Non-pigmented ciliary epithelial cell (primary cell): Measurements from ENCODE around the gene YBX2.

Experiments
- DNase-seq: peaks from one replicate; pipeline ENCODE4 v3.0.0-alpha.2; 2010; ENCODE audit warnings: low read depth

The YBX2 gene

DNA sequence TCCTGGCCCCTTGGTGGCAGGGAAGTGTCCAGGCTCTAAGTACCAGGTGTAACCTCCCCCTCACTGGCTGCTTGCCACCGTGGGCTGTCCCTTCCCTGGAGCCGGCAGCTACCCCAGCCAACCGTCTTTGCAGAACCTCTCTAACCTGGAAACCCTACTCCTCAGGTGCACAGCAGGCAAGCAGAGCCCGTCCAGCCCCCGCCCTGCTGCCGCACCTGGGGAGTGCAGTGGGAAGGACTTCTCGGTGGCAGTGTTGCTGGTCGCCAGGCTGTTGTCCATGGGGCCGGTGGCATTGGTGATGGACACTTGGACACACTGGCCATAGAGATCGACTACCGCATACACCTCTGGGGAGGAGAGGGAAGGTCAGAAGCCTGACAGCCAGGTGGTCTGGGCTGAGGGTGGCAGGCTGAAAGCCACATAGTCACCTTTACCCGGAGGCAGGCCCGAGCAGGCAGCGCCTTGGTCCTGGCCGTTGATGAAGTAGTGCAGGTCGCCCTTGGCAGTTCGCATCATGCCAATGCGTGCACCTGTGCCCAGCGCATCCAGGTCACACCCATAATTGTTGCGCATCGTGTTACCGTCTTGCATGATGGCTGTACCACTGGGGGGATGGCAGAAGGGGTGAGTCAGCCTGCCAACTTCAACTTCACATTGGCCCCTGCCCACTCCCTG, 28.2 kb upstream of the YBX2 start:
- no peak for DNase-seq

GRCh38 chr17:7321466-7321865, 27.0 kb upstream of the YBX2 start:
- DNase-seq, result no peak

- no peak for DNase-seq
These were observed 23.9 kb upstream of the YBX2 start for GRCh38 chr17:7318121-7318860.

DNA sequence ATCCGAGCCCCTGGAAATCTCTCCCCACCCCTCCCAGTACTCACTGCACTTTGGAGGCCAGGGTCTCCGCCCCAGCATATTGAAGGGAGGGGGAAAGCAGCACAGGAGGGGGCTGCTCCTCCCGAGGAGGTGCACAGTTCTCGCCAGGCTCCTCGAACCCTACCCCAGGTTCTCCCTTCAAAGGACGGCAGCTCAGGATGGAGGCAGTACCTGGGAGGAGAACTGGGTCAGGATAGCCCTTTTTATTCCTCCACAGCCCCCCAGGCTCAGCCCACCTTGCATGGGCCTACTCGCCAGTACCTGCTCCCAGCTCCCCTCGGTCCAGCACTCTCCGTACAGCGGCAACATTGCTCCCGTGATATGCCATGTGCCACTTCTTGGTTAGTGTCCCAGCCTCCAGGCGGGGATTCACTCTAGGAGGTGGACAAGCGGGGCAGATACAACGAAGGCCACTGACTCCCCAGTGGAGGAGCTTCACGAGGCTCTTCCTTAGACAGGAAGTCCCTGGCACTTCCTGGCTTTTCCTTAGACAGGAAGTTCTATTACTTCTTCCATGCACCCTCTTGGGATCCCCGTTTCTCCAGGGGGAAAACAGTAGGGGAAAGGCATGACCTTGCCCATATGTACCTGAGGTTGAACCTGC, 22.8 kb upstream of the YBX2 start:
- no peak for DNase-seq

DNA sequence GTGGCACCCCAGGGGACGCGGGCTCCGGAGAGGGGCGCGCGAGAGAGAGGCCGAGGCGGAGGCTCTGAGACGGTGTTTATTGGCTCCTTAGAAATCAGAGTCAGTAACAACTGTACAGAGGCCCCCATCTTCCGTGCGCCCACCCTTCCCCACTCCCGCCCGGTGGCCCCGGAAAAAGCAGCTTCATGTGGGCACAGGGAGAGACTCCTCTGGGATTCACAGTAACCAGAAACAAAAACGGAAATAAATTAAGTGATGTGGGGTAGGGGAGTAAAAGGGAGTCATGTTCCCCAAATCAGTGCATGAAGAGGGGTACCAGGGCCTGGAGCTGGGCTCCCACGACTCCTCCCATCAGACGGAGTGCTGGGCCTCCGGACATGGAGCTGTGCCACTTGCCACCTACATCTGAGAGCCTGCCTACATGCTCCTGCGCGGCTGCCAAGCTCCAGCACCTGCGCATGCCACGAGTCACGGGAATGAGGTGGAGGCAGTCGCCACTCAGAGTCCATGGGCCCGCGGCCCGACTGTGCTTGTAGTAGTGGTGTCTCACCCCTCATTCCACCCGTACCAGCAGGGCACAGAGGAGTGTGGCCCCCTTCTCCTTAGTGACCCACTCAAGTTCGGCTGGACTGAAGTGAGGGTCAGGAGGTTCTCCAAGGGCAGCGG, 21.3 kb upstream of the YBX2 start:
- no peak for DNase-seq

GRCh38 chr17:7314719-7315569, 20.5 kb upstream of the YBX2 start, which contains the start of gene GPS2:
Gene GPS2, minus strand, starts transcription at chr17:7315360. Its CDS starts 308 bp downstream, at chr17:7315052.
- peak; percentile 26 for DNase-seq

- no peak for DNase-seq
These were observed 19.7 kb upstream of the YBX2 start for GRCh38 chr17:7313890-7314718.

DNA sequence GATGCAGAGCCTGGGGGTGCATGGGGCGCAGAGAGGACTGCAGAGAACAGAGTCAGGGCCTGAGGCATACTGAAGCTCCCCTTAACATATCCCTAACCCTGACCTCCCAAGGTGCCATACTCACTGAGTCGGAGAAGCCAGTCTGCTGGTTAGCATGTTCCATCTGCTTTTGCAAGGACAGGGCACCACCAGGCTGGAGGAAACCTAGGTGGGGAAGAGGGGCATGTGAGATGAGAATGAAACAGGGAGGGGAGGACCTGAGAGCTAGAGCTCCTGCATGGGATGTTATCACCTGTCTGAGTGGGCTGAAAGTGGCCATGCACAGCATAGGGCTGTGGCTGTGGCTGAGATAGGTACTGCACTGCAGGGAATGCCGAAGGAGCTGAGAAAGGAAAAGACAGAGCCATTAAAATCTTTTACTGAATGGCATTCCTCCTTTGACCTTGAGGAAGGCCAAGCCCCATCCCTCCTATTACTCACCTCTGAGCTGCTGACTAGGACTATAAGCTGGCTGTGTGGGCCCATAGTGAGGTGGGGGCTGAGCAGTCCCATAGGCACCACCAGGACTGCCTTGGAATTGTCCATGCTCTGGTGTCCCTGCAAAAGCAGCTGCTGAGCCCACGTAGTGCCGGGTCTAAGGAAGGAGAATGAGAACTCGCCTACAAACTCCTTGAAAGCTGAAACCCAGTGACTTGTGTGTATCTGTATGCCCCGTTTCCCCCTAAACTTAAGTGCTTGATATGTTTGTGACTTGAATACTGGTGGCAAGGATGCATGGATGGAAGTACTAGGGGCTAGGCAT, 18.9 kb upstream of the YBX2 start:
- no peak for DNase-seq

DNA sequence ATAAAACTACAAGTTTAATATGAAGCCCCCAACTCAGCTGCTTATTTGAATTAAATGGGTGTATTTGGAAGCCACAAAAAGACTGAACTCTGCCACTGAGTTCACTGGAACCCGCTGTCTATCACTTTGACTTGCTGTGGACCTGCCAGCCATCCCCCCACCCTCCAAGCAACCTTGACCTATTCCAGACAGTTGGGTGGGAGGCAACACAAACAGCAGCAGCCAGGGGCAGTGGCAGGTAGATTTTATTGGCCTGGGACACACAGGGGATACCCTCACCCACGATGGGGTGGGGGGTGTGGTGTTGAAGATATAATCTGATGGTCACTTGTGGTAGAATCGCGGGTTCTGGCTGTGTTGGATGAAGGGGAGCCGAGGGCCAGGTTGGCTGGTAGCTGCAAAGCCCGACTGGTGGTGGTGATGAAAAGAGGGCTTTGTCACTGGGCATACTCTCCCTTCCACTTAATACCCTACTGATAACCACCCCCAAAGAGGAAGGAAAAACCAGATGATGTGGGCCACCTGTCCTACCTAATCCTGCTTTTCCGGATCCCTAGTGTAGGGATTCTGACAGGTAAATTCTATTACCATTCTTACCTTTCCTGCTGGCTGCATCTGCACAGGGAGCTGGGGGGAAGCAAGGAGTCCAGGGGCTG, 18.1 kb upstream of the YBX2 start:
- DNase-seq, result no peak

DNA sequence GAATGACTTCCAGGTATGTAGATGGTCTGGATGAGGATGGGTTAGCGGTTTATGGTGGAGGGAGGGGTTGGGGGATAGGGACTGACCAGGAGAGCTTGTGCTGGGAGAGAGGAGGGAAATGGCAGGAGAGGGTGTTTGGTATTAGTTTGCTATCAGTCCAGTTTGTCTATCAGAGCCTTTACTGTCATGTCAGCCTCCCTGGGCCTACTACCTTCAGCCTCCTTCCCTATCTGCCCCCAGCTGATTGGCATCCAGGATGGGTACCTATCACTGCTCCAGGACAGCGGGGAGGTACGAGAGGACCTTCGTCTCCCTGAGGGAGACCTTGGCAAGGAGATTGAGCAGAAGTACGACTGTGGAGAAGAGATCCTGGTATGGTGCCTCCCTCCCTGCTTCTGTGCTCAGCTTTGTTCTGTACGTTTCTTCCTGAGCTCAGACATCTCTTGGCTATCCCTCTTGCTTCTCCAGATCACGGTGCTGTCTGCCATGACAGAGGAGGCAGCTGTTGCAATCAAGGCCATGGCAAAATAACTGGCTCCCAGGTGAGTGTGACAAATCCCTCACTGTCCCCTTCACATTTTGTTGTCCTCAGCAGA, 16.8 kb upstream of the YBX2 start:
- no peak for DNase-seq

DNA sequence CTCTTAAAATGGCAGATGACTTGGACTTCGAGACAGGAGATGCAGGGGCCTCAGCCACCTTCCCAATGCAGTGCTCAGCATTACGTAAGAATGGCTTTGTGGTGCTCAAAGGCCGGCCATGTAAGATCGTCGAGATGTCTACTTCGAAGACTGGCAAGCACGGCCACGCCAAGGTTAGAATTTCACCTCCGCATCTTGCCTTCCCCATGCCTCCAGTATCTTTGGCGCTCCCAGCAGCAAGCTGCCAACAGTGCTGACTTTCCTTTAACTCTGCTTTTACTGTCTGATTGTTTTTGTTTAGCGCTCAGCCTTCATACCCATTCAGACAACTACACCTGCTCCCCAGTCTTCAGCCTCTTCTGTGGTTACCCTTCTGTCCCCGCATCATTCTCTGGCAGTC, 15.2 kb upstream of the YBX2 start:
- DNase-seq, result no peak

DNA sequence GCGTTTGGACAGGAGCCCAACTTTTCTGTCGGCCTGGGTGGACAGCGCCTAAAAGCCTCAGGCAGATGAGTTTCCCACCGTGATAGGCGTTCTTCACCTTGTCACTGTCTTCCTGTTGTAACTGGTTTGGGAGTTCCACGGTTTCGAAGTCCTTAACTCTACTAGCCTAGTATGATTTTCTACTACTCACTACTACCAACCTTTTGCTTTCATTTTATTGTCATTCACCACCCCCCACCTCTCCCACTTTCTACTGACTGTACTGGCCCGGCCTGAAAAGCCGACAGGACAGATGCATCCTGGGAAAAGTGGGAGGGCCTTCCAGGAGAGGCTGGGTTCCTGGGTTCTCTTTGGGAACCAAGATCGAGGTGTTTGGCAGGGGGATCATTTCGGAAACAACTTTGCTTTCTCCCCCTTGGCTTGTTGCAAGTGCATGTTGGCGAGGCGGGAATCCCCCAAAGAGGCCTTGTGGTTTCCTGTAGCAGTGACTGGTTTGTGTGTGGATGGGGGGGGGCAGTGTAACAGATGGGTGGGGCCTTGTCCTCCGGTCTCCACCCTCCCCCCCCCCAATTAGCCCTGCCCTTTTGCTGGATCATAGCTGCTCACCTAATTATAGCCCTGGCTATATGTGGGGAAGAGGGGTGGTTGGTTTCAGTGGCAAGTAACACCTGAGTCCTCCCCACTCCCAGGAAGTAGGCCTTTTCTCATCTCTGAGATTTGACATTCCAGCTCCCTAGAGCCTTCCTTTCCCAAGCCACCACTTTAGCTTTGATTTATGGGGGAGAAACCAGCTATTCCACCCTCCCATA, 14.4 kb upstream of the YBX2 start:
- peak; percentile 45 for DNase-seq

- DNase-seq, result no peak
These were observed 13.5 kb upstream of the YBX2 start for GRCh38 chr17:7307686-7308624.

GRCh38 chr17:7306911-7307685, 12.7 kb upstream of the YBX2 start, which contains the start of gene EIF5A:
Gene EIF5A, plus strand, starts transcription at chr17:7307628. Its CDS starts 2,008 bp downstream, at chr17:7309636.
- DNase-seq, result peak; percentile 100

DNA sequence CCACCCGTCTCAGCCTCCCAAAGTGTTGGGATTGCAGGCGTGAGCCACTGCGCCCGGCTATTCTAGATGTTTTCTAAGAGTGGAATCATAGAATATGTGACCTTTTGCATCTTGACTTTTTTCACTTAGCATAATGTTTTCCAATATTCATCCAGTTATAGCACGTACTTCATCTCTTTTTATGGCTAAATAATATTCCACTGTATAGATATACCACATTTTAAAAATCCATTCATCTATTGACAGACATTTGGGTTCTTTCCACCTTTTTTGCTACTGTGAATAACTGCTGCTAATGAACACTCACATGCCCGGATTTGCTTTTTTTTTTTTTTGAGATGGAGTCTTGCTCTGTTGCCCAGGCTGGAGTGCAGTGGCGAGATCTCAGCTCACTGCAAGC, 9.7 kb upstream of the YBX2 start:
- DNase-seq, result no peak
